Loucy (cell line): ENCODE results near the gene FCN3.

Experiments used
- CTCF ChIP-seq: fragments of 200-600 bp; sonication (generic); conservative IDR thresholded peaks from 2 replicates; pipeline ENCODE4 v1.5.1; 2014; ENCODE audit warnings: mild to moderate bottlenecking, antibody characterized with exemption, low read length
- EZH2phosphoT487 ChIP-seq: fragments of 200-600 bp; IDR thresholded peaks from 2 replicates; pipeline ENCODE4 v1.6.1; 2018; ENCODE audit warnings: antibody characterized with exemption, mild to moderate bottlenecking, moderate library complexity, borderline replicate concordance

- TF ChIP-seq CTCF (no peak), EZH2phosphoT487 (no peak)
Measured at GRCh38 chr1:27413004-27413403, 38.4 kb upstream of the FCN3 start.
